Gastrocnemius medialis (tissue), 4 donors: Measurements from ENCODE around the gene CRYBG1.

Experiments
- CTCF ChIP-seq, 5 experiments: fragments of 450-650 bp in 3 of 5; fragments of 200-600 bp in 2 of 5; sonication (generic) in 2 of 5; IDR thresholded peaks in 4 of 5; conservative IDR thresholded peaks in 1 of 5; 1 replicate in 4 of 5; 2 replicates in 1 of 5; pipeline ENCODE4 v1.5.1; 2016 to 2019; ENCODE audit warnings: antibody characterized with exemption in 5 of 5, mild to moderate bottlenecking in 3 of 5, moderate library complexity in 3 of 5
- POLR2A ChIP-seq, 2 donors: fragments of 450-650 bp; IDR thresholded peaks; one replicate each; pipeline ENCODE4 v1.6.1; 2017; ENCODE audit warnings: antibody characterized with exemption in 2 of 2, mild to moderate bottlenecking in 2 of 2, moderate library complexity in 2 of 2

- no peak for TF ChIP-seq POLR2A (IDR thresholded peaks at IDR 0.05)
- no peak for TF ChIP-seq CTCF (IDR thresholded peaks at IDR 0.05 in 4 of 5, conservative IDR thresholded peaks at IDR 0.05 in 1 of 5)
Measured at GRCh38 chr6:106534564-106534982, 174.1 kb downstream of the CRYBG1 start.
